Measurements from ENCODE around the gene CWC27.

CWC27 gene

GRCh38 chr5:64972591-64972990 is 203.9 kb downstream of the CWC27 start:
- H3K36me3 ChIP-seq, result peaks cover 4% of the 10 kb centered on the region; the same call in 1 of the 2 replicates
- DNase-seq, result no peak
- H3K27ac ChIP-seq, result no peak overlapping the region
- no peaks in the 10 kb centered on the region for H3K9me3 ChIP-seq (ENCODE audit: severe bottlenecking)
- no peak for TF ChIP-seq CTCF (IDR thresholded peaks at IDR 0.05; ENCODE audit: low read depth, low read length)
- no peaks in the 10 kb centered on the region for H3K27me3 ChIP-seq (ENCODE audit: insufficient read depth, low read depth, severe bottlenecking)
- H3K4me3 ChIP-seq (ENCODE audit: low read depth, low read length), result no peak overlapping the region

- no peak for DNase-seq
- H3K27me3 ChIP-seq (ENCODE audit: insufficient read depth, low read depth, severe bottlenecking), result no peaks in the 10 kb centered on the region
- no peak overlapping the region for H3K4me3 ChIP-seq (ENCODE audit: low read depth, low read length)
- H3K36me3 ChIP-seq, result peaks cover 4% of the 10 kb centered on the region
- no peak for TF ChIP-seq CTCF (IDR thresholded peaks at IDR 0.05; ENCODE audit: low read depth, low read length)
- H3K27ac ChIP-seq, result no peak overlapping the region
- no peaks in the 10 kb centered on the region for H3K9me3 ChIP-seq (ENCODE audit: severe bottlenecking)
These were observed 204.5 kb downstream of the CWC27 start for GRCh38 chr5:64973215-64973614.

- H3K36me3 ChIP-seq, result peaks cover 2% of the 10 kb centered on the region
- no peak for TF ChIP-seq CTCF (IDR thresholded peaks at IDR 0.05; ENCODE audit: low read depth, low read length)
- no peak overlapping the region for H3K27ac ChIP-seq
- no peaks in the 10 kb centered on the region for H3K27me3 ChIP-seq (ENCODE audit: insufficient read depth, low read depth, severe bottlenecking)
- H3K9me3 ChIP-seq (ENCODE audit: severe bottlenecking), result no peaks in the 10 kb centered on the region
- no peak overlapping the region for H3K4me3 ChIP-seq (ENCODE audit: low read depth, low read length)
- DNase-seq, result no peak
These were observed 209.0 kb downstream of the CWC27 start for GRCh38 chr5:64977779-64978178.

GRCh38 chr5:64978546-64978945 is 209.8 kb downstream of the CWC27 start:
- Histone ChIP-seq H3K27ac (no peak overlapping the region), H3K4me3 (ENCODE audit: low read depth, low read length) (no peak overlapping the region), H3K27me3 (ENCODE audit: insufficient read depth, low read depth, severe bottlenecking) (no peaks in the 10 kb centered on the region), H3K36me3 (no peaks in the 10 kb centered on the region; the same call in 1 of the 2 replicates), H3K9me3 (ENCODE audit: severe bottlenecking) (no peaks in the 10 kb centered on the region)
- no peak for DNase-seq
- no peak for TF ChIP-seq CTCF (IDR thresholded peaks at IDR 0.05; ENCODE audit: low read depth, low read length)

- Histone ChIP-seq H3K4me3 (ENCODE audit: low read depth, low read length) (no peak overlapping the region), H3K27ac (no peak overlapping the region), H3K27me3 (ENCODE audit: insufficient read depth, low read depth, severe bottlenecking) (no peaks in the 10 kb centered on the region), H3K36me3 (no peaks in the 10 kb centered on the region; the same call in 1 of the 2 replicates), H3K9me3 (ENCODE audit: severe bottlenecking) (no peaks in the 10 kb centered on the region)
- no peak for DNase-seq
- TF ChIP-seq CTCF (IDR thresholded peaks at IDR 0.05; ENCODE audit: low read depth, low read length), result no peak
These were observed 210.8 kb downstream of the CWC27 start for GRCh38 chr5:64979531-64979930.

GRCh38 chr5:64980176-64980575 is 211.4 kb downstream of the CWC27 start:
- Histone ChIP-seq H3K9me3 (ENCODE audit: severe bottlenecking) (no peaks in the 10 kb centered on the region), H3K4me3 (ENCODE audit: low read depth, low read length) (no peak overlapping the region), H3K27me3 (ENCODE audit: insufficient read depth, low read depth, severe bottlenecking) (no peaks in the 10 kb centered on the region), H3K27ac (no peak overlapping the region), H3K36me3 (no peaks in the 10 kb centered on the region; the same call in 1 of the 2 replicates)
- no peak for DNase-seq
- no peak for TF ChIP-seq CTCF (IDR thresholded peaks at IDR 0.05; ENCODE audit: low read depth, low read length)
